ENCODE measurements around the gene ARHGAP20.

Gene ARHGAP20

GRCh38 chr11:110601936-110602335 is 110.3 kb downstream of the ARHGAP20 start:
- DNase-seq (ENCODE audit: low read depth), result no peak

DNA sequence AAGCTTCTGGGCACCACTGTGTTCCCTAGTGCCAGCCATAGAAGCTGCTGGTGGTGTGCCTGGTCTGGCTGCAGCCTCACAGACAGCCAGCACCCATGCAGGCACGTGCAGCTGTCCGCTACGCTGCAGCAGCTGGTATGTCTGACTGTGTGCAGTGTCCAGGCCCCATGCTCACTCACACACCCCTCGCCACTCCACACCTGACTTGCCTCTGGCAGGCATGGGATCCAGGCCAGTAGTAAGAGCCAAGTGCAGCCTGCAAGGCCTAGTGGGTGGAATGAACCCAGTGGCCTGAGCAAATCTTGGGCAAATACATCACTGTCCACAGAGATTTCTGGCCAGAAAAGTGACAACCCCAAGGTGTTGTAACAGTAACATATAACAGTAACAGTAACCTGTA is 111.9 kb downstream of the ARHGAP20 start:
- no peak for DNase-seq (ENCODE audit: low read depth)

DNA sequence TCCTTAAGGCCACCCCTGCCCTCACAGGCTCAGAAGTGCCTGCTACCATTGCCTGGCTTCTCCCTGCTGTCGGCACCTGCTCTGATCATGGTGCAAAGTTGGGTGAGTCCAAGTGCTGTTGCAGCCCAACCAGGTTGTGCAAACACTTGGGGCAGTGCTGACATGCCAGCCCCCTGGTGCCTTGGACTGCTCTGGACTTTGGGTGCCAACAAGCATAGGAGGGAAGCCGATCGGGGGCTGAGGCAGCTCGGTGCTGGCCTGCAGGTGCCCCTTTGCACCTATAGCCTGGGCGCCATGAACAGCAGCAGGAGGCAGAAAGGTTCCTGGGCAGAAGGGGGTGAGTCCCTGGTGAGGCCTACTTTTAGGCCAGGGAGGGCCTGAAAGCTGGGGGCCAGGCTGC is 113.0 kb downstream of the ARHGAP20 start:
- no peak for DNase-seq (ENCODE audit: low read depth)

DNA sequence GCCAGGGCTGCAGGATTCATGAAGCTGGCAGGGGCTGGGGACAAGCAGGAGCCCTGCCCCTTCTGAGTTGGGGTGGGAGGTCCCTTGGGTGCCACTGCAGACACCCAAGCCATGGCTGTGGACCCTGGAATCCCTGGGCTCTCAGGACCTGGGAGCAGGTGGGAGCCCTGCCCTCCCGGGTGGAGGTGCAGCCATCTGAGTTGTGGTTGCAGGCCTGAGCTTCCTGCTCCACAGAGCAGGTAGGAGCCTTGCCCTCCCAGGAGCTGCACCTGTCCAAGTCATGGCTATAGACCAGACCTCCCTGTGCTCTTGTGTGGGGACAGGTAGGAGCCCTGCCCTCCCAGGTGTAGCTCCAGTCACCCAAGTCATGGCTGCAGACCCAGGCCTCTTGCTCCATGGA is 113.5 kb downstream of the ARHGAP20 start:
- DNase-seq (ENCODE audit: low read depth), result no peak

DNA sequence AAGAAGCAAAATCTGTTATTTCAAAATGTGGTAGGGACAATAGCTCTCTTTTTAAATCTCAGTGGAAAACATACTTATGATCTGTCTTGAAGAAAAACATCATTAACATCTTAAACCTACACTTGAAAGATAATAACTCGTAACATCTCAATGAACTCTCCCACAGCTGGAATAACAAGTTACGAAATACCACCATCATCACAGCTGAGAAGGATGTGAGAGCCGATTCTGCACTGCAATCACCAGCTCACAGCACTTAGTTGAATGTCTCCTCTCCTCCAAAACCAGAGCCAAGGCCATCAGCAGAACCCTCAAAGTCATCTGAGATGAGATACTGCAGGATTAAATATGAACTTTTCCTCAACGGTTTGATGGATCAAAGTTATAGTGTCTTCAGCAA is 124.3 kb downstream of the ARHGAP20 start:
- DNase-seq (ENCODE audit: low read depth), result no peak

DNA sequence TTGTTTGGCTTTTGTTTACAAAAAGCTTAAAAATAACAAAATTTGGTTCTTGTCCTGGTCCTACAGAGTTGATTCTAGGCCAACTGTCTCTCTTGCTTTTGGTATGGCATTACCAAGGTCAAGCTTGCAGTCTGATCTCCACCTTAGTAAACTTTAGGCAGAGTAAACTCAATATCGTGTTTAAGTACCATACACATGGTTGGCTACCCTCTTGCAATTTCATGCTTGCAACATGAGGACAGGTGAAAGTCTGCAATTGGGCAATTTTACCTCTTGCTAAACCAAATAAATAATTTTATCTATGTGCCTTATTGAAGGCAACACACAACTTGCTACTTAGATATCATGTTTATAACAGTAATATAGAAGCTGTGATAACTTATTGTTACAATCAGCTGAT is 125.1 kb downstream of the ARHGAP20 start:
- DNase-seq (ENCODE audit: low read depth), result no peak

DNA sequence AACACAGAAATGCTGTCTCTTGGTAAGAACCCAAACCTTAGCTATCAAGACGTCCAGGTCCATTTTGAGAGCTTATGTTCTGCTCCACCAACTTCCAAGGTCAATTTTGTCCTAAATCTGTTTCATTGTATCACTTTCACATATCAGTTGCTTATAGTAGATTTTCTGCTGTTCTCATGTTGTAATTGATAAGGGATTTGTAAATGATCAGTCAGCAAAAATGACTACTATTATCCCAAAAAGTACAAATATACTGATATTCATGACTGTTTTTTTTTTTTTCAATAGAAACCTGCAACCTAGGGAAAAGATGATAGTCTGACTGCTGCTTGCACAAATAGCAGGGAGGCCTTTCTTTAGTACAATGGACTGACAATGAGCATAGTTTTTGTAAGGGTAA is 128.1 kb downstream of the ARHGAP20 start:
- no peak for DNase-seq (ENCODE audit: low read depth)

DNA sequence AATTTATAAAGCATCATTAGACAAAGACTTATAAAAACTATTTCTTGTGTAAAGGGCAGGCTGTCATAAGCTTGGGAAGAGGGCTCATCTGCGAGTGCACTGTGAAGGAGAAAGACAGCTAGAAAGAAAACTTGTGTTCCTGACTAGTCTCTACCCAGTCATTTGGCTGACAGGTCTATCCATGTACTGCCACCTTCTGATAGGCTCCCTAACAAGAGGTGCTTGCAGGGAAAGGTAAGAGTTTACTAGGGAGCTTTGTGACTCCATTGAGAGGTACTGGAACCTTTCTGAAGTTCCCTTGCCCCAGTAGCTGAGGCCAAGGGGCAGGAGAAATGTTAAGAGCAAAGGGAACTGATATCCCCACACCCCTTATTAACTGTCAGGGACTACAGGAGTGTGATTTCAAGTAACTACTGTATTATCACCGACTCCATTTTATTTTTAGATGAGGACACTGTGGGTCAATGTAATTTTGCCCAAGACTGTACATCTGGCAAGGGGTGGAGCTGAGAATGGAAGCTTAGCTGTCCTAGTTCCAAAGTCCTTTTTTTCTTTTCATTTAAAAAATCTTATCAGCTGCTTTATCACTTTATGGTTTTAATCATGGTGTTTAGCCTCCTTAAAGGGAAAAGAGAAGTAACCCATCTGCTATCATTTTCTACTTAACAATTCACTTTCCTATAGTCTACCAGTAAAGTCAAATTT is 129.4 kb downstream of the ARHGAP20 start:
- no peak for DNase-seq (ENCODE audit: low read depth)

GRCh38 chr11:110580571-110580970 is 131.7 kb downstream of the ARHGAP20 start:
- DNase-seq (ENCODE audit: low read depth), result no peak

DNA sequence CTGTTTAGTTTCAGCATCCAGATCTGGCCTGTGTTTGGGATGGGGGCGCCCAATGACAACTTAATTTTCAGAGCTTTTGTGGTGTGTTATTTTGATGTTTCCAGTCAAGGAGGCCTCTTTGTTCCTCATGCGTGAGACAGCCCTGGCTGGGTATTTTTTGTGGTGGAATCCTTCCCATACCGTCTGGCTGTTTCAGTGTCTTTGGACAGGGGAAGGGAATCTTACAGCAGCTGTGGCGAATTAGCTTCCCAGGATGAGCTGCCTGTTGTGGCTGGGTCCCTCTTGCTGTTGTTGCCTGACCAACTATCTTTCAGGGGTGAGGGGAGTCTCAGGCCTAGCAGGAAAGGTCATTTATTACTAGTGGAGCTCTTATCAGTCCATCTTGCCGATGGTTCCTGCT is 138.8 kb downstream of the ARHGAP20 start:
- DNase-seq (ENCODE audit: low read depth), result no peak

- DNase-seq (ENCODE audit: low read depth), result no peak
These were observed 141.0 kb downstream of the ARHGAP20 start for GRCh38 chr11:110571081-110571720.

GRCh38 chr11:110566577-110566976 is 145.7 kb downstream of the ARHGAP20 start:
- DNase-seq (ENCODE audit: low read depth), result no peak

DNA sequence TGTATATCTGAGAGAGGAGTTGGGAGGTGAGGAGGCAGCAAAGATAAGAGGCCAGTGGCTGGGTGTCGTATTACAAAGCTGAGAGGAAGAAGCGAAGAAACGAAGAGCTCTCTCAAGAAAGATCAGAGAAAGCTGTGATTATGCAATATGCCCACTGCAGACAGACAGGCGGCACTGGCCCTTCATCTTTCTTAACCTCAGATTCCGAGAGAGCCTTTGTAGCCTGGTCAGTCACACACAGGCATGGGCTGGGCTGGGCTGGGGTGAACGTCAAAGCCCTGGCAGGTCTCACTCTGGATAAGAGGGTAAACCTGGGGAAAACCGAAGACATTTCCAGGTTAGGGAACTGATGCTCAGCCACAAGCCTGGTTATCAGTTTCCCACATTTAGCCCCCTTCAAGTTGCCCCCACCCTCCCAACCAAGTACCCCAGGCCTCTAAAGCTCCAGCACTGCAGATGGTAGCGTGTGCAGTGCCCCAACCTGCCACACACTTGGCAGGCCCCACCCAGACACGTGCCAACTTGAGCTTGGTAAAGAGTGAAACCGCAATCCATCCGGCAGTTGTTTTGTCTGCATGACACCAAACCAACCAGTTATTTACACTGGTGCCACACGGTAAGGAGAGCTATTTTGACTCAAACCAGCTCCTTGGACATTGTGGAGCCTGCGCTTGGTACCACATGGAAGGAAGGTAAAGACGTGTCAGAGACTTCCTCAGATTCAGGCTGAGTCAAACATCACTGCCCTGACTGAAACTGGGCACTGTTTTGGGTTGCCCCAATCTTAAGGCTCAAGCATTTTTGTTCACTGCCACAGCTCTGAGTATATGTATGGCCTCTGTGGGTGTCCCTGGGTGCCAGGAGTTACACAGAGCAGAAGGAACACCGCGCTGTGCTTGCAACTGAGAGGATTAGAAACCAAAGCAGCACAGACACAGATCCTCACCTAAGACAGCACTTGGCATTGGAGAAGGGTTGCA is 146.6 kb downstream of the ARHGAP20 start:
- DNase-seq (ENCODE audit: low read depth), result peak; percentile 11

DNA sequence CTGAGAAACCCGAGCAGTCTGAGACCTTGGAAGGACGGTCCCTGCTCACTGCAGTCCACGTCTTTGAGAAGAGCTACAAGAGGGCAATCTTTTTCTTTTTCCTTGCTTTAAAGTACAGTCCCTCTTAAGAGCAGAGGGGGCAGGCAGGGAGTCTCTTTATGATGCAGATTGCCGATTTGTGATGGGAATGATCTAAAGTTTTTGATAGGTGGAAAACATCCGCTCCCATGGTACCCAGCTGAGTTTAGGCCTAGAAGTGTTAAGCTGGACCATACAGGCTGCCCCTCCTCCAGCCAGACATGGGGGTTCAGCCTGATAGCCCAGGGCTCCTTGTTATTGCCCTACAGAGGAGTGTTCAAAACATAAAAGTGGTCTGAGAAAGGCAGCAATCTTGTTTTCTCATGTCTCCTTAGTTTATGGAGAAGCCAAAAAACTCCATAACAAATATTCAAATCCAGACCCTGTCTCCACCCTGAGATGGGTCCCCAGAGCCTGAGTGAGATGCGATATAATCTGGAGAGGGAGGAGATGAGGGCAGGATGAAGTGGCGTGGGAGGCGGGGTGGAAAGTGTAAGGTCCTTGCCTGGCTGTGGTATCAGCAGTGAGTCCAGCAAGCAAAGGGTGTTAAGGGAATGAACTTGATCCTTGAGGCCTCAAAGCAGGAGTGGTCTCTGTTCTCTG is 147.4 kb downstream of the ARHGAP20 start:
- no peak for DNase-seq (ENCODE audit: low read depth)

DNA sequence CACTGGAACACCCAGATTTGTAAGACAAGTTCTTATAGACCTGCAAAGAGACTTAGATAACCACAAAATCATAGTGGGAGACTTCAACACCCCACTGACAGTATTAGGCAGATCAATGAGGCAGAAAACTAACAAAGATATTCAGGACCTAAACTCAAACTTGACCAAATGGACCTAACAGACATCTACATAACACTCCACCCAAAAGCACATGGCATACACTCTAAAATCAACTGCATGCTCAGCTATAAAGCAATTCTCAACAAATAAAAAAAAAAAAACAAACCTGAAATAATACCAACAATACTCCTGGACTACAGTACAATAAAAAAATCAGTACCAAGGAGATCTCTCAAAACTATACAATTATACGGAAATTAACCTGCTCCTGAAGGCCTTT is 167.5 kb downstream of the ARHGAP20 start:
- no peak for DNase-seq (ENCODE audit: low read depth)

- no peak for DNase-seq (ENCODE audit: low read depth)
These were observed 174.1 kb downstream of the ARHGAP20 start for GRCh38 chr11:110538154-110538553.

- DNase-seq (ENCODE audit: low read depth), result no peak
These were observed 181.1 kb downstream of the ARHGAP20 start for GRCh38 chr11:110530900-110531741.

DNA sequence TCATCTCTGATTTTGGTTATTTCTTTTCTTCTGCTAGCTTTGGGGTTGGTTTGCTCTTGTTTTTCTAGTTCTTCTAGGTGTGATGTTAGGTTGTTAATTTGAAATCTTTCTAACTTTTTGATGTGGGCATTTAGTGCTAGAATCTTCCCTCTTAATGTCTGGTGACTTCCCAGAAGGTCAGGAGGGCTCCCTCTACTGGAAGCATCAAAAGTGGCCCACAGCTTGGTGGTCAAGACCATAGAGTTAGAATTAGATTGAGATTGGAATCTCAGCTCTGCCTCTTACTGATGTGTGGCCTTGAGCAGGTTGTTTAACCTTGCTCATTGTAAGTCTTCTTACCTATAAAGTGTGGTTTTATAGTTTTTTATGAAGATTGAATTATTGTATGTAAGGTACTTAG is 183.2 kb downstream of the ARHGAP20 start:
- DNase-seq (ENCODE audit: low read depth), result peak; percentile 28

DNA sequence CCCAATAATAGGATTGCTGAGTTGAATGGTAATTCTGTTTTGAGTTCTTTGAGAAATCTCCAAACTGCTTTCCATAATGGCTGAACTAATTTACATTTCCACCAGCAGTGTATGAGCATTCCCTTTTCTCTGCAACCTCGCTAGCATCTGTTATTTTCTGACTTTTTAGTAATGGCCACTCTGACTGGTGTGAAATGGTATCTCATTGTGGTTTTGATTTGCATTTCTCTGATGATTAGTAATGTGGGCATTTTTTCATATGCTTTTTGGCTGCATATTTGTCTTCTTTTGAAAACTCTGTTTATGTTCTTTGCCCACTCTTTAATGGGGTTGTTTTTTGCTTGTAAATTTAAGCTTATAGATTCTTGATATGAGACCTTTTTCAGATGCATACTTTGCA is 185.1 kb downstream of the ARHGAP20 start:
- DNase-seq (ENCODE audit: low read depth), result peak; percentile 44
